Ovary (tissue), 3 donors: ENCODE measurements around the gene OR4K13.

Source experiments
- CTCF ChIP-seq, 3 donors: fragments of 450-650 bp in 2 of 3; fragments of 200-600 bp in 1 of 3; IDR thresholded peaks; one replicate each; pipeline versions ENCODE4 v1.5.1 to v1.8.0; 2016 to 2022; ENCODE audit warnings: antibody characterized with exemption in 3 of 3, mild to moderate bottlenecking in 1 of 3
- POLR2A ChIP-seq: fragments of 450-650 bp; IDR thresholded peaks from one replicate; pipeline ENCODE4 v1.6.1; 2017; ENCODE audit warnings: antibody characterized with exemption, mild to moderate bottlenecking, moderate library complexity
- donor health status: DM: no; HTN: no; CAD: no.

DNA sequence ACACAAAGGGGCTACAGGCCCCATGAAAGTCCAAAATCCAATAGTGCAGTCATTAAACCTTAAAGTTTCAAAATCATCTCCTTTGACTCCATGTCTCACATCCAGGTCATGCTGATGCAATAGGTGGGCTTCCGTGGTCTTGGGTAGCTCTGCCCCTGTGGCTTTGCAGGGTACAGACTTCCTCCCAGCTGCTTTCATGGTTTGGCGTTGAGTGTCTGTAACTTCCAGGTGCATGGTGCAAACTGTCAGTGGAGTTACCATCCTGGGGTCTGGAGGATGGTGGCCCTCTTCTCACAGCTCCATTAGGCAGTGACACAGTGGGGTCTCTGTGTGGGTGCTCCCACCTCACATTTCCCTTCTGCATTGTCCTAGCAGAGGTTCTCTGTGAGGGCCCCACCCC is 42.4 kb downstream of the OR4K13 start:
- no peak for TF ChIP-seq CTCF (IDR thresholded peaks at IDR 0.05)
- no peak for TF ChIP-seq POLR2A
